Activated naive CD8-positive, alpha-beta T cell treated with anti-CD3 and anti-CD28 coated beads for 36 hours (primary cell): ENCODE measurements around the gene APOB. TPM values are rescaled to one million over a fixed set of nuclear protein-coding genes. Genes with fewer than 3 reads are reported as not detected.

Experiments
- DNase-seq: peaks from one replicate; pipeline ENCODE4 v3.0.0; 2021
- H3K27ac Mint-ChIP-seq: one replicate; pipeline ENCODE4 v1.8.0; 2022; ENCODE audit warnings: mild to moderate bottlenecking, moderate library complexity, mixed read lengths
- H3K27me3 Mint-ChIP-seq: one replicate; pipeline ENCODE4 v1.8.0; 2022; ENCODE audit warnings: mild to moderate bottlenecking, mixed read lengths
- H3K36me3 Mint-ChIP-seq: one replicate; pipeline ENCODE4 v1.8.0; 2021; ENCODE audit warnings: mild to moderate bottlenecking, mixed read lengths
- H3K4me1 Mint-ChIP-seq: one replicate; pipeline ENCODE4 v1.8.0; 2021; ENCODE audit warnings: mixed read lengths
- H3K4me3 Mint-ChIP-seq: one replicate; pipeline ENCODE4 v1.8.0; 2022; ENCODE audit warnings: mild to moderate bottlenecking, moderate library complexity, mixed read lengths
- H3K9me3 Mint-ChIP-seq: one replicate; pipeline ENCODE4 v1.8.0; 2022; ENCODE audit warnings: mixed read lengths
- total RNA-seq, 2 experiments: library from RNA; stranded (reverse); gene quantifications; one replicate each; pipeline ENCODE4 v1.2.3, GENCODE V29; 2021

The APOB gene
- total RNA-seq, 2 experiments from 2014 or later = not detected

GRCh38 chr2:21040468-21041377 is 3.1 kb downstream of the APOB start:
- peaks cover 4% of the 10 kb centered on the region for H3K4me1 Mint-ChIP-seq
- no peak overlapping the region for H3K4me3 Mint-ChIP-seq
- no peak for DNase-seq
- peaks cover 34% of the 10 kb centered on the region for H3K27me3 Mint-ChIP-seq
- H3K9me3 Mint-ChIP-seq = no peaks in the 10 kb centered on the region
- H3K36me3 Mint-ChIP-seq = no peaks in the 10 kb centered on the region
- no peak overlapping the region for H3K27ac Mint-ChIP-seq

- Mint-ChIP-seq H3K36me3 (no peaks in the 10 kb centered on the region), H3K9me3 (no peaks in the 10 kb centered on the region), H3K27me3 (peaks cover 28% of the 10 kb centered on the region), H3K4me1 (peaks cover 4% of the 10 kb centered on the region), H3K4me3 (no peak overlapping the region), H3K27ac (no peak overlapping the region)
- no peak for DNase-seq
These were observed 3.9 kb downstream of the APOB start for GRCh38 chr2:21039979-21040467.

GRCh38 chr2:21039080-21039556 is 4.8 kb downstream of the APOB start:
- H3K27me3 Mint-ChIP-seq = peaks cover 19% of the 10 kb centered on the region
- no peaks in the 10 kb centered on the region for H3K36me3 Mint-ChIP-seq
- no peak for DNase-seq
- H3K4me1 Mint-ChIP-seq = peaks cover 4% of the 10 kb centered on the region
- no peak overlapping the region for H3K4me3 Mint-ChIP-seq
- no peaks in the 10 kb centered on the region for H3K9me3 Mint-ChIP-seq
- H3K27ac Mint-ChIP-seq = no peak overlapping the region

- no peak for DNase-seq
- H3K4me1 Mint-ChIP-seq = peaks cover 4% of the 10 kb centered on the region
- H3K27me3 Mint-ChIP-seq = peaks cover 18% of the 10 kb centered on the region
- H3K9me3 Mint-ChIP-seq = no peaks in the 10 kb centered on the region
- H3K4me3 Mint-ChIP-seq = no peak overlapping the region
- H3K27ac Mint-ChIP-seq = no peak overlapping the region
- H3K36me3 Mint-ChIP-seq = no peaks in the 10 kb centered on the region
These were observed 5.3 kb downstream of the APOB start for GRCh38 chr2:21038403-21039073.

GRCh38 chr2:21037671-21038108 is 6.2 kb downstream of the APOB start:
- no peak for DNase-seq
- H3K4me1 Mint-ChIP-seq = no peaks in the 10 kb centered on the region
- no peak overlapping the region for H3K27ac Mint-ChIP-seq
- no peak overlapping the region for H3K4me3 Mint-ChIP-seq
- H3K9me3 Mint-ChIP-seq = no peaks in the 10 kb centered on the region
- peaks cover 11% of the 10 kb centered on the region for H3K27me3 Mint-ChIP-seq
- H3K36me3 Mint-ChIP-seq = no peaks in the 10 kb centered on the region

- Mint-ChIP-seq H3K36me3 (no peaks in the 10 kb centered on the region), H3K4me1 (no peaks in the 10 kb centered on the region), H3K27me3 (peaks cover 8% of the 10 kb centered on the region), H3K27ac (no peak overlapping the region), H3K9me3 (no peaks in the 10 kb centered on the region), H3K4me3 (no peak overlapping the region)
- no peak for DNase-seq
These were observed 6.9 kb downstream of the APOB start for GRCh38 chr2:21036708-21037670.

GRCh38 chr2:21035974-21036707 is 7.7 kb downstream of the APOB start:
- Mint-ChIP-seq H3K4me1 (no peaks in the 10 kb centered on the region), H3K9me3 (no peaks in the 10 kb centered on the region), H3K36me3 (no peaks in the 10 kb centered on the region), H3K4me3 (no peak overlapping the region), H3K27ac (no peak overlapping the region), H3K27me3 (peaks cover 8% of the 10 kb centered on the region)
- no peak for DNase-seq

GRCh38 chr2:21035282-21035973 is 8.4 kb downstream of the APOB start:
- no peak for DNase-seq
- H3K4me3 Mint-ChIP-seq = no peak overlapping the region
- H3K36me3 Mint-ChIP-seq = no peaks in the 10 kb centered on the region
- no peaks in the 10 kb centered on the region for H3K4me1 Mint-ChIP-seq
- H3K27ac Mint-ChIP-seq = no peak overlapping the region
- H3K9me3 Mint-ChIP-seq = no peaks in the 10 kb centered on the region
- peaks cover 8% of the 10 kb centered on the region for H3K27me3 Mint-ChIP-seq

GRCh38 chr2:21034972-21035279 is 8.9 kb downstream of the APOB start:
- Mint-ChIP-seq H3K4me3 (no peak overlapping the region), H3K36me3 (no peaks in the 10 kb centered on the region), H3K27ac (no peak overlapping the region), H3K9me3 (no peaks in the 10 kb centered on the region), H3K27me3 (peaks cover 8% of the 10 kb centered on the region), H3K4me1 (no peaks in the 10 kb centered on the region)
- DNase-seq = no peak

- no peak for DNase-seq
- Mint-ChIP-seq H3K4me3 (no peak overlapping the region), H3K4me1 (no peaks in the 10 kb centered on the region), H3K27me3 (peaks cover 8% of the 10 kb centered on the region), H3K36me3 (no peaks in the 10 kb centered on the region), H3K27ac (no peak overlapping the region), H3K9me3 (no peaks in the 10 kb centered on the region)
These were observed 9.5 kb downstream of the APOB start for GRCh38 chr2:21034156-21034971.

GRCh38 chr2:21033237-21034155 is 10.4 kb downstream of the APOB start:
- H3K9me3 Mint-ChIP-seq = no peaks in the 10 kb centered on the region
- DNase-seq = no peak
- no peak overlapping the region for H3K27ac Mint-ChIP-seq
- peaks cover 13% of the 10 kb centered on the region for H3K27me3 Mint-ChIP-seq
- H3K4me3 Mint-ChIP-seq = no peak overlapping the region
- no peaks in the 10 kb centered on the region for H3K4me1 Mint-ChIP-seq
- no peaks in the 10 kb centered on the region for H3K36me3 Mint-ChIP-seq
